Smooth muscle cell (in vitro differentiated cells): Measurements from ENCODE around the gene SF3B5. TPM values are rescaled to one million over a fixed set of nuclear protein-coding genes. Genes with fewer than 3 reads are reported as not detected.

Experiments
- DNase-seq: peaks from one replicate; lab custom pipeline; 2025; ENCODE audit not compliant: unreplicated experiment; lab: John Stamatoyannopoulos, UW
- H2AFZ ChIP-seq: fragments of 200-600 bp; sonication (generic); 2 replicates; pipeline ENCODE4 v1.6.0; 2016; ENCODE audit warnings: antibody characterized with exemption, low read depth, mild to moderate bottlenecking
- H3F3A ChIP-seq: fragments of 200-600 bp; sonication (generic); 2 replicates; pipeline ENCODE4 v1.6.0; 2017; ENCODE audit warnings: antibody characterized with exemption, low read depth
- H3K27ac ChIP-seq: fragments of 200-600 bp; sonication (generic); 2 replicates; pipeline ENCODE4 v1.5.1; 2016; ENCODE audit warnings: low read depth, mild to moderate bottlenecking
- H3K27me3 ChIP-seq: fragments of 200-600 bp; sonication (generic); 2 replicates; pipeline ENCODE4 v1.6.1; 2016; ENCODE audit warnings: low read depth, mild to moderate bottlenecking
- H3K36me3 ChIP-seq: fragments of 200-600 bp; sonication (generic); 2 replicates; pipeline ENCODE4 v1.5.1; 2016; ENCODE audit warnings: low read depth
- H3K4me1 ChIP-seq: fragments of 200-600 bp; sonication (generic); 2 replicates; pipeline ENCODE4 v1.5.1; 2016; ENCODE audit warnings: low read depth
- H3K4me2 ChIP-seq: fragments of 200-600 bp; sonication (generic); 2 replicates; pipeline ENCODE4 v1.6.0; 2016; ENCODE audit warnings: mild to moderate bottlenecking
- H3K4me3 ChIP-seq: fragments of 200-600 bp; sonication (generic); 2 replicates; pipeline ENCODE4 v1.5.1; 2016; ENCODE audit warnings: mild to moderate bottlenecking
- H3K79me2 ChIP-seq: fragments of 200-600 bp; sonication (generic); 2 replicates; pipeline ENCODE4 v1.6.0; 2016; ENCODE audit warnings: low read depth, mild to moderate bottlenecking
- H3K9ac ChIP-seq: fragments of 200-600 bp; sonication (generic); 2 replicates; pipeline ENCODE4 v1.6.0; 2016; ENCODE audit warnings: low read depth
- H3K9me3 ChIP-seq: fragments of 200-600 bp; sonication (generic); replicated peaks from 2 replicates; pipeline ENCODE4 v1.5.1; 2016; ENCODE audit warnings: low read depth
- H4K20me1 ChIP-seq: fragments of 200-600 bp; sonication (generic); 2 replicates; pipeline ENCODE4 v1.6.0; 2016; ENCODE audit warnings: low read depth
- CTCF ChIP-seq: fragments of 200-600 bp; sonication (generic); IDR thresholded peaks from 2 replicates; pipeline ENCODE4 v1.5.1; 2017; ENCODE audit warnings: borderline replicate concordance, mild to moderate bottlenecking, antibody characterized with exemption; ENCODE audit not compliant: insufficient read depth, poor library complexity, severe bottlenecking
- WGBS: methylation state at CpG from one replicate; pipeline ENCODE4 v1.1.7; 2016; ENCODE audit warnings: low lambda C conversion rate; 5-methylcytosine and 5-hydroxymethylcytosine counted together
- polyA plus RNA-seq: library from polyadenylated mRNA; unstranded; fragments of >200 nt; fragmentation: Nextera tagmentation; extraction: Ambion mirVana; gene quantifications from 2 replicates; pipeline ENCODE4 v1.2.1, GENCODE V29; 2016
- total RNA-seq: library from RNA; depleted of rRNA; stranded (reverse); fragments of >200 nt; gene quantifications from 2 replicates; pipeline ENCODE4 v1.2.3, GENCODE V29; 2014

Gene SF3B5
- total and polyA plus RNA-seq, 2 experiments from 2014 or later = 156 to 189 TPM

DNA sequence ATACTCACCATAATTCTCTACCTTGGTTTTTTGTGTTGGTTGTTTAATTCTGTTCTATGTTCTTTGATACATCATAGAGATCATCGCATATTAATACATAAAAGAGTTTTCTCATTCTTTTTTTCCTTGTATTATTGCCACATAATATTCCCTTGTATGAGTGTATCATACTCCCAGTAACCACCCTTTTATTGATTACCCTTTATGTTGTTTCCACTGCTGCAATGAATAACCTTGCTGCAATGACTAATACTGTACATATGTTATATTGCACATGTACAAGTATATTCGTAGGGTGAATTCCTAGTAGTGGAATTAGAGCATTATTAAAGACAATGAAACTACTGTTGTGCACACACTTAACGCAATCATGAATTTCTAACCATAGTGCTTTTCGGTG lies 9.1 kb upstream of the SF3B5 start:
- Histone ChIP-seq H3K79me2 (no peaks in the 10 kb centered on the region), H3K9me3 (no peaks in the 10 kb centered on the region), H3K4me3 (no peak overlapping the region), H3K27me3 (no peaks in the 10 kb centered on the region), H3K27ac (no peak overlapping the region), H3K4me1 (no peaks in the 10 kb centered on the region), H3K4me2 (no peak overlapping the region), H3F3A (no peaks in the 10 kb centered on the region), H3K9ac (no peak overlapping the region), H2AFZ (no peak overlapping the region), H4K20me1 (no peaks in the 10 kb centered on the region), H3K36me3 (no peaks in the 10 kb centered on the region)
- WGBS = 62% methylated on average over 4 of the region's 4 CpGs
- no peak for DNase-seq
- TF ChIP-seq CTCF = no peak

DNA sequence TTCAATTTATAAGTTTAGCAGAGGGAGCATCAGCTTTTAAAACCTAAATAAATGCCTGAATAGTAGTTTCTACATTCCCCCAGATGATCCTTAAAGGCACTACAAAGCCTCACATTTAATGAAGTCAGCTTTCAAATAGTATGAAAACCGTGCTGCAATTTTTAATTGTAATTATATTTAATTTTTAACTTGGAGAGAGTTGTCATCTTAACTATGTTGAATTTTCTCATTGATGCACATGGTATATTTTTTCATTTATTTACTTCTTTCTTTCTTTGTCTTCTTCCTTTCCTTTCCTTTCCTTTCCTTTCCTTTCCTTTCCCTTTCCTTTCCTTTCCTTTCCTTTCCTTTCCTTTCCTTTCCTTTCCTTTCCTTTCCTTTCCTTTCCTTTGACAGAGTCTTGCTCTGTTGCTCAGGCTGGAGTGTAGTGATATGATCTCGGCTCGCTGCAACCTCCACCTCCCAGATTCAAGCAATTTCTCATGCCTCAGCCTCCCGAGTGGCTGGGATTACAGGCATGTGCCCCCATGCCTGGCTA lies 7.7 kb upstream of the SF3B5 start:
- TF ChIP-seq CTCF = no peak
- Histone ChIP-seq H3K79me2 (no peaks in the 10 kb centered on the region), H3K27ac (no peak overlapping the region), H3K4me3 (no peak overlapping the region), H3K27me3 (no peaks in the 10 kb centered on the region), H4K20me1 (no peaks in the 10 kb centered on the region), H3F3A (no peaks in the 10 kb centered on the region), H3K36me3 (no peaks in the 10 kb centered on the region), H3K4me1 (no peaks in the 10 kb centered on the region), H3K4me2 (no peak overlapping the region), H3K9me3 (no peaks in the 10 kb centered on the region), H2AFZ (no peak overlapping the region), H3K9ac (no peak overlapping the region)
- no peak for DNase-seq
- 79% methylated on average over 4 of the region's 4 CpGs for WGBS

DNA sequence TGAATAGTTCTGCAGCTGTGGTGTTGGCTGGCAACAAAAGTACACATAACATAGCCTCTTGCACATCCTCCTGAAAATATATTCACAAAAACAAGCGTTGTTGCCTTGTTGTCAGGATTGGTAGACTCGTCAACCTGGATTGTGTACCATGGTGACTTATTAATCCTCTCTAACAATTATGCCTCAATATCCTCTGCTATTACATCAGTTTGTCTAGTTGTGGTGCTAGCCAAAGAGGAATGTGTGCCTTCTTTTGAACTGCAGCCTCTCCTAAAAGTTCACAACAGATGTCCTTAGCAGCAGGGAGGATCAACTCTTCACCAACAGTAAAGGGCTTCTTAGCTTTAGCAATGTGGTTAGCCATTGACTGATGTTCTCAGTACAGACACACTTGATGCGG lies 3.6 kb upstream of the SF3B5 start:
- Histone ChIP-seq H3K9me3 (no peaks in the 10 kb centered on the region), H3K27ac (no peak overlapping the region), H3K9ac (no peak overlapping the region), H3K4me3 (no peak overlapping the region), H3K27me3 (no peaks in the 10 kb centered on the region), H3K4me1 (peaks cover 5% of the 10 kb centered on the region), H3F3A (no peaks in the 10 kb centered on the region), H3K36me3 (no peaks in the 10 kb centered on the region), H2AFZ (no peak overlapping the region), H3K79me2 (peaks cover 10% of the 10 kb centered on the region), H3K4me2 (no peak overlapping the region), H4K20me1 (peaks cover 6% of the 10 kb centered on the region)
- DNase-seq = no peak
- WGBS = 95% methylated on average over 3 of the region's 3 CpGs
- no peak for TF ChIP-seq CTCF

GRCh38 chr6:144094731-144095133 lies 641 bp downstream of the SF3B5 start:
- Histone ChIP-seq H3K27ac (peak overlapping the region; percentile 90), H3K27me3 (no peaks in the 10 kb centered on the region), H3K9ac (peak overlapping the region; percentile 95), H3K79me2 (peaks cover 21% of the 10 kb centered on the region), H3K4me3 (peak overlapping the region; percentile 93), H3K4me1 (peaks cover 8% of the 10 kb centered on the region), H3K4me2 (peak overlapping the region; percentile 100), H3K9me3 (no peaks in the 10 kb centered on the region), H2AFZ (peak overlapping the region; percentile 92), H4K20me1 (peaks cover 7% of the 10 kb centered on the region), H3K36me3 (no peaks in the 10 kb centered on the region), H3F3A (no peaks in the 10 kb centered on the region)
- TF ChIP-seq CTCF = no peak
- WGBS = 3% methylated on average over 19 of the region's 19 CpGs
- no peak for DNase-seq
